WTC11 (cell line): ENCODE results near the gene FOLR1.

Experiments
- ETV6 ChIP-seq: sonication (generic); formaldehyde crosslinking; IDR thresholded peaks from 2 replicates; pipeline ENCODE4 v1.8.1; 2022; ENCODE audit warnings: mild to moderate bottlenecking, missing genetic modification reagents
- HMGA2 ChIP-seq: fragments of 250-450 bp; sonication (Bioruptor Pico); IDR thresholded peaks from 2 replicates; pipeline ENCODE4 v1.4.0; 2021; ENCODE audit warnings: mild to moderate bottlenecking, moderate library complexity
- NR2C2 ChIP-seq: sonication (generic); formaldehyde crosslinking; IDR thresholded peaks from 2 replicates; pipeline ENCODE4 v1.8.0; 2022; ENCODE audit warnings: mild to moderate bottlenecking, missing genetic modification reagents
- SOX15 ChIP-seq: fragments of 250-450 bp; sonication (Bioruptor Pico); IDR thresholded peaks from 2 replicates; pipeline ENCODE4 v1.9.0; 2021; ENCODE audit warnings: mild to moderate bottlenecking
- SP1 ChIP-seq: sonication (generic); formaldehyde crosslinking; conservative IDR thresholded peaks from 2 replicates; pipeline ENCODE4 v1.8.1; 2022; ENCODE audit warnings: missing genetic modification reagents
- ZNF232 ChIP-seq: sonication (generic); formaldehyde crosslinking; IDR thresholded peaks from 2 replicates; pipeline ENCODE4 v1.8.0; 2022; ENCODE audit warnings: mild to moderate bottlenecking, missing genetic modification reagents
- TF ChIP-seq, protein P1 (sequence below): sonication (generic); formaldehyde crosslinking; conservative IDR thresholded peaks from 2 replicates; pipeline ENCODE4 v1.8.1; 2022; ENCODE audit warnings: mild to moderate bottlenecking, missing genetic modification reagents
- TF ChIP-seq, protein P2 (sequence below): fragments of 200-600 bp; IDR thresholded peaks from 2 replicates; pipeline ENCODE4 v1.8.0; 2022; ENCODE audit warnings: antibody characterized with exemption
- TF ChIP-seq, protein P3 (sequence below): sonication (generic); formaldehyde crosslinking; IDR thresholded peaks from 2 replicates; pipeline ENCODE4 v1.8.1; 2023; ENCODE audit warnings: mild to moderate bottlenecking, missing genetic modification reagents, borderline replicate concordance
- TF ChIP-seq, protein P4 (sequence below): sonication (generic); formaldehyde crosslinking; IDR thresholded peaks from 2 replicates; pipeline ENCODE4 v1.8.1; 2023; ENCODE audit warnings: mild to moderate bottlenecking, missing genetic modification reagents, moderate library complexity
- TF ChIP-seq, protein P5 (sequence below): sonication (generic); formaldehyde crosslinking; IDR thresholded peaks from 2 replicates; pipeline ENCODE4 v1.8.0; 2022; ENCODE audit warnings: mild to moderate bottlenecking, missing genetic modification reagents

DNA sequence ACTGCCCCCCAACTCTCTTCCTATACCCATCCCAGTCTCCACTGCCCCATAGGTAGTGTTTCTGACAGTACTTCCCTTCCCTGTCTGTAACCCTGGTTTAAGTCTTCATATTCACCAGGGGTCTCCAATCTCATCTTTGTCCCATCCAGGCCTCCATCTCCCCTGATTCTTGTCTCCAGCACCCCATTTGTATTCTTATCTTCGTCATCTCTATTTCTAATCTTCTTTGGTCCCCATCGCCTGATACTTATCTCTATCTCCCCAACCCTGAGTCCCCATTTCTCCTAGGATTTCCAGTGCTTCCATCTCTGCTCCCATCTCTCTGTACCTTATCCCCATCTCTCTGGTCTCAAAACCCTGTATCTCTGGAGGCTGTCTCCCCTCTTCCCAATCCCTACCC lies 50.2 kb downstream of the FOLR1 start:
- TF ChIP-seq NR2C2 (CRISPR knock-in tag): no peak
- TF ChIP-seq, protein P1, sequence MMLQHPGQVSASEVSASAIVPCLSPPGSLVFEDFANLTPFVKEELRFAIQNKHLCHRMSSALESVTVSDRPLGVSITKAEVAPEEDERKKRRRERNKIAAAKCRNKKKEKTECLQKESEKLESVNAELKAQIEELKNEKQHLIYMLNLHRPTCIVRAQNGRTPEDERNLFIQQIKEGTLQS (CRISPR knock-in tag): no peak
- no peak for TF ChIP-seq ETV6 (CRISPR knock-in tag)
- TF ChIP-seq, protein P2, sequence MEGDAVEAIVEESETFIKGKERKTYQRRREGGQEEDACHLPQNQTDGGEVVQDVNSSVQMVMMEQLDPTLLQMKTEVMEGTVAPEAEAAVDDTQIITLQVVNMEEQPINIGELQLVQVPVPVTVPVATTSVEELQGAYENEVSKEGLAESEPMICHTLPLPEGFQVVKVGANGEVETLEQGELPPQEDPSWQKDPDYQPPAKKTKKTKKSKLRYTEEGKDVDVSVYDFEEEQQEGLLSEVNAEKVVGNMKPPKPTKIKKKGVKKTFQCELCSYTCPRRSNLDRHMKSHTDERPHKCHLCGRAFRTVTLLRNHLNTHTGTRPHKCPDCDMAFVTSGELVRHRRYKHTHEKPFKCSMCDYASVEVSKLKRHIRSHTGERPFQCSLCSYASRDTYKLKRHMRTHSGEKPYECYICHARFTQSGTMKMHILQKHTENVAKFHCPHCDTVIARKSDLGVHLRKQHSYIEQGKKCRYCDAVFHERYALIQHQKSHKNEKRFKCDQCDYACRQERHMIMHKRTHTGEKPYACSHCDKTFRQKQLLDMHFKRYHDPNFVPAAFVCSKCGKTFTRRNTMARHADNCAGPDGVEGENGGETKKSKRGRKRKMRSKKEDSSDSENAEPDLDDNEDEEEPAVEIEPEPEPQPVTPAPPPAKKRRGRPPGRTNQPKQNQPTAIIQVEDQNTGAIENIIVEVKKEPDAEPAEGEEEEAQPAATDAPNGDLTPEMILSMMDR: no peak
- TF ChIP-seq, protein P3, sequence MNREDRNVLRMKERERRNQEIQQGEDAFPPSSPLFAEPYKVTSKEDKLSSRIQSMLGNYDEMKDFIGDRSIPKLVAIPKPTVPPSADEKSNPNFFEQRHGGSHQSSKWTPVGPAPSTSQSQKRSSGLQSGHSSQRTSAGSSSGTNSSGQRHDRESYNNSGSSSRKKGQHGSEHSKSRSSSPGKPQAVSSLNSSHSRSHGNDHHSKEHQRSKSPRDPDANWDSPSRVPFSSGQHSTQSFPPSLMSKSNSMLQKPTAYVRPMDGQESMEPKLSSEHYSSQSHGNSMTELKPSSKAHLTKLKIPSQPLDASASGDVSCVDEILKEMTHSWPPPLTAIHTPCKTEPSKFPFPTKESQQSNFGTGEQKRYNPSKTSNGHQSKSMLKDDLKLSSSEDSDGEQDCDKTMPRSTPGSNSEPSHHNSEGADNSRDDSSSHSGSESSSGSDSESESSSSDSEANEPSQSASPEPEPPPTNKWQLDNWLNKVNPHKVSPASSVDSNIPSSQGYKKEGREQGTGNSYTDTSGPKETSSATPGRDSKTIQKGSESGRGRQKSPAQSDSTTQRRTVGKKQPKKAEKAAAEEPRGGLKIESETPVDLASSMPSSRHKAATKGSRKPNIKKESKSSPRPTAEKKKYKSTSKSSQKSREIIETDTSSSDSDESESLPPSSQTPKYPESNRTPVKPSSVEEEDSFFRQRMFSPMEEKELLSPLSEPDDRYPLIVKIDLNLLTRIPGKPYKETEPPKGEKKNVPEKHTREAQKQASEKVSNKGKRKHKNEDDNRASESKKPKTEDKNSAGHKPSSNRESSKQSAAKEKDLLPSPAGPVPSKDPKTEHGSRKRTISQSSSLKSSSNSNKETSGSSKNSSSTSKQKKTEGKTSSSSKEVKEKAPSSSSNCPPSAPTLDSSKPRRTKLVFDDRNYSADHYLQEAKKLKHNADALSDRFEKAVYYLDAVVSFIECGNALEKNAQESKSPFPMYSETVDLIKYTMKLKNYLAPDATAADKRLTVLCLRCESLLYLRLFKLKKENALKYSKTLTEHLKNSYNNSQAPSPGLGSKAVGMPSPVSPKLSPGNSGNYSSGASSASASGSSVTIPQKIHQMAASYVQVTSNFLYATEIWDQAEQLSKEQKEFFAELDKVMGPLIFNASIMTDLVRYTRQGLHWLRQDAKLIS: no peak
- TF ChIP-seq SP1 (CRISPR knock-in tag): no peak
- TF ChIP-seq, protein P4, sequence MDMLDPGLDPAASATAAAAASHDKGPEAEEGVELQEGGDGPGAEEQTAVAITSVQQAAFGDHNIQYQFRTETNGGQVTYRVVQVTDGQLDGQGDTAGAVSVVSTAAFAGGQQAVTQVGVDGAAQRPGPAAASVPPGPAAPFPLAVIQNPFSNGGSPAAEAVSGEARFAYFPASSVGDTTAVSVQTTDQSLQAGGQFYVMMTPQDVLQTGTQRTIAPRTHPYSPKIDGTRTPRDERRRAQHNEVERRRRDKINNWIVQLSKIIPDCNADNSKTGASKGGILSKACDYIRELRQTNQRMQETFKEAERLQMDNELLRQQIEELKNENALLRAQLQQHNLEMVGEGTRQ (CRISPR knock-in tag): no peak
- no peak for TF ChIP-seq SOX15 (CRISPR knock-in tag)
- TF ChIP-seq, protein P5, sequence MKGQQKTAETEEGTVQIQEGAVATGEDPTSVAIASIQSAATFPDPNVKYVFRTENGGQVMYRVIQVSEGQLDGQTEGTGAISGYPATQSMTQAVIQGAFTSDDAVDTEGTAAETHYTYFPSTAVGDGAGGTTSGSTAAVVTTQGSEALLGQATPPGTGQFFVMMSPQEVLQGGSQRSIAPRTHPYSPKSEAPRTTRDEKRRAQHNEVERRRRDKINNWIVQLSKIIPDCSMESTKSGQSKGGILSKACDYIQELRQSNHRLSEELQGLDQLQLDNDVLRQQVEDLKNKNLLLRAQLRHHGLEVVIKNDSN (CRISPR knock-in tag): no peak
- no peak for TF ChIP-seq ZNF232 (CRISPR knock-in tag)
- no peak for TF ChIP-seq HMGA2 (CRISPR knock-in tag)
